ENCODE measurements around the gene ZNF282.
A peak's percentile ranks its signal among the peaks of the same experiment; 100 is the strongest.

ZNF282 gene

GRCh38 chr7:149156898-149157297 is 38.4 kb upstream of the ZNF282 start:
- TF ChIP-seq ZFX (IDR thresholded peaks at IDR 0.05): no peak
- no peak for TF ChIP-seq CTCF (conservative IDR thresholded peaks at IDR 0.05)
- H3K27ac ChIP-seq: no peak overlapping the region

GRCh38 chr7:149161241-149161848 is 34.0 kb upstream of the ZNF282 start:
- peak overlapping the region; percentile 8 for H3K27ac ChIP-seq
- no peak for TF ChIP-seq ZFX (IDR thresholded peaks at IDR 0.05)
- TF ChIP-seq CTCF (conservative IDR thresholded peaks at IDR 0.05): no peak

GRCh38 chr7:149166142-149166541 is 29.2 kb upstream of the ZNF282 start:
- no peak overlapping the region for H3K27ac ChIP-seq
- no peak for TF ChIP-seq CTCF (conservative IDR thresholded peaks at IDR 0.05)
- TF ChIP-seq ZFX (IDR thresholded peaks at IDR 0.05): no peak

GRCh38 chr7:149166630-149167352 is 28.6 kb upstream of the ZNF282 start:
- H3K27ac ChIP-seq: no peak overlapping the region
- TF ChIP-seq ZFX (IDR thresholded peaks at IDR 0.05) (no peak), CTCF (conservative IDR thresholded peaks at IDR 0.05) (no peak)

GRCh38 chr7:149171892-149172533 is 23.3 kb upstream of the ZNF282 start:
- no peak for TF ChIP-seq ZFX (IDR thresholded peaks at IDR 0.05)
- TF ChIP-seq CTCF (conservative IDR thresholded peaks at IDR 0.05): no peak
- H3K27ac ChIP-seq: no peak overlapping the region

GRCh38 chr7:149172534-149172920 is 22.8 kb upstream of the ZNF282 start:
- H3K27ac ChIP-seq: no peak overlapping the region
- TF ChIP-seq ZFX (IDR thresholded peaks at IDR 0.05): no peak
- no peak for TF ChIP-seq CTCF (conservative IDR thresholded peaks at IDR 0.05)

GRCh38 chr7:149175150-149175549 is 20.2 kb upstream of the ZNF282 start:
- no peak overlapping the region for H3K27ac ChIP-seq
- TF ChIP-seq ZFX (IDR thresholded peaks at IDR 0.05): no peak
- TF ChIP-seq CTCF (conservative IDR thresholded peaks at IDR 0.05): no peak
